ENCODE results near the gene VWC2. TPM values are rescaled to one million over a fixed set of nuclear protein-coding genes. Genes with fewer than 3 reads are reported as not detected.

Gene VWC2
- total RNA-seq, 1 experiment from 2014 or later = not detected

GRCh38 chr7:49789736-49790135, 16.3 kb downstream of the VWC2 start:
- no peaks in the 10 kb centered on the region for H3K9me3 ChIP-seq
- H3K4me3 ChIP-seq (ENCODE audit: low read depth, low read length) = no peak overlapping the region
- H3K4me1 ChIP-seq = no peaks in the 10 kb centered on the region
- Mint-ChIP-seq H3K27ac (ENCODE audit: unreplicated experiment) (no peak overlapping the region), H3K27me3 (ENCODE audit: insufficient read depth, unreplicated experiment) (peaks cover 6% of the 10 kb centered on the region), H3K4me1 (ENCODE audit: low read depth, unreplicated experiment) (no peaks in the 10 kb centered on the region), H3K36me3 (ENCODE audit: insufficient read depth, unreplicated experiment) (no peaks in the 10 kb centered on the region), H3K9me3 (ENCODE audit: unreplicated experiment) (peaks cover 17% of the 10 kb centered on the region), H3K4me3 (ENCODE audit: unreplicated experiment) (no peak overlapping the region)
- intact Hi-C loops (cut with micrococcal nuclease; ENCODE audit: unreplicated experiment) = loop anchor here (2.0 to 10.0 kb wide), 2 partner anchors 63 to 695 kb away; no protein-coding TSS in a partner anchor
- POLR2A ChIA-PET = no interaction called here
- no peak for TF ChIP-seq CTCF (IDR thresholded peaks at IDR 0.05; ENCODE audit: insufficient read depth in 1 of 2, low read depth in 1 of 2, low read length in 1 of 2, severe bottlenecking in 1 of 2, unreplicated experiment in 1 of 2)
- H3K36me3 ChIP-seq (ENCODE audit: control insufficient read depth, insufficient read depth, low read length) = no peaks in the 10 kb centered on the region
- no TSS peak for BruUV-seq (replicated peaks)
- DNase-seq = no peak
- CTCF ChIA-PET = interaction anchor here (0.6 kb wide), 1 partner anchor 158 kb away, joined by 3 read pairs; no protein-coding TSS in a partner anchor
- no peaks in the 10 kb centered on the region; the same call in 1 of the 2 replicates for H3K27me3 ChIP-seq (replicated peaks; ENCODE audit: control insufficient read depth, insufficient read depth, low read length)

- no peaks in the 10 kb centered on the region; the same call in 1 of the 2 replicates for H3K27me3 ChIP-seq (replicated peaks; ENCODE audit: control insufficient read depth, insufficient read depth, low read length)
- Mint-ChIP-seq H3K27me3 (ENCODE audit: insufficient read depth, unreplicated experiment) (peaks cover 7% of the 10 kb centered on the region), H3K9me3 (ENCODE audit: unreplicated experiment) (peaks cover 17% of the 10 kb centered on the region), H3K4me3 (ENCODE audit: unreplicated experiment) (no peak overlapping the region), H3K4me1 (ENCODE audit: low read depth, unreplicated experiment) (no peaks in the 10 kb centered on the region), H3K36me3 (ENCODE audit: insufficient read depth, unreplicated experiment) (no peaks in the 10 kb centered on the region), H3K27ac (ENCODE audit: unreplicated experiment) (no peak overlapping the region)
- no peak for TF ChIP-seq CTCF (IDR thresholded peaks at IDR 0.05; ENCODE audit: insufficient read depth in 1 of 2, low read depth in 1 of 2, low read length in 1 of 2, severe bottlenecking in 1 of 2, unreplicated experiment in 1 of 2)
- BruUV-seq (replicated peaks) = no TSS peak
- no peak overlapping the region for H3K4me3 ChIP-seq (ENCODE audit: low read depth, low read length)
- no peaks in the 10 kb centered on the region for H3K36me3 ChIP-seq (ENCODE audit: control insufficient read depth, insufficient read depth, low read length)
- H3K4me1 ChIP-seq = no peaks in the 10 kb centered on the region
- ChIA-PET CTCF (interaction anchor here (0.6 kb wide), 1 partner anchor 159 kb away, joined by 3 read pairs; no protein-coding TSS in a partner anchor), POLR2A (no interaction called here)
- DNase-seq = no peak
- H3K9me3 ChIP-seq = no peaks in the 10 kb centered on the region
- intact Hi-C loops (cut with micrococcal nuclease; ENCODE audit: unreplicated experiment) = loop anchor here (2.0 to 10.0 kb wide), 2 partner anchors 63 to 695 kb away; no protein-coding TSS in a partner anchor
These were observed 16.8 kb downstream of the VWC2 start for GRCh38 chr7:49790209-49790608.

- H3K4me1 Mint-ChIP-seq (ENCODE audit: low read depth, unreplicated experiment) = no peaks in the 10 kb centered on the region
- no peaks in the 10 kb centered on the region for H3K36me3 Mint-ChIP-seq (ENCODE audit: insufficient read depth, unreplicated experiment)
- no peak overlapping the region for H3K27ac Mint-ChIP-seq (ENCODE audit: unreplicated experiment)
- Histone ChIP-seq H3K4me3 (ENCODE audit: low read depth, low read length) (no peak overlapping the region), H3K4me1 (no peaks in the 10 kb centered on the region), H3K9me3 (no peaks in the 10 kb centered on the region), H3K27me3 (replicated peaks; ENCODE audit: control insufficient read depth, insufficient read depth, low read length) (no peaks in the 10 kb centered on the region; the same call in 1 of the 2 replicates), H3K36me3 (ENCODE audit: control insufficient read depth, insufficient read depth, low read length) (no peaks in the 10 kb centered on the region)
- BruUV-seq (replicated peaks) = no TSS peak
- peaks cover 17% of the 10 kb centered on the region for H3K9me3 Mint-ChIP-seq (ENCODE audit: unreplicated experiment)
- ChIA-PET POLR2A (no interaction called here), CTCF (interaction anchor here (0.7 to 0.9 kb wide), 2 partner anchors 15 to 790 kb away, joined by 3 read pairs; no protein-coding TSS in a partner anchor)
- peaks cover 9% of the 10 kb centered on the region for H3K27me3 Mint-ChIP-seq (ENCODE audit: insufficient read depth, unreplicated experiment)
- peak in 1 of 2 experiments; percentile 38 for DNase-seq
- H3K4me3 Mint-ChIP-seq (ENCODE audit: unreplicated experiment) = no peak overlapping the region
- intact Hi-C loops (cut with micrococcal nuclease; ENCODE audit: unreplicated experiment) = loop anchor here (1.0 to 10.0 kb wide), 4 partner anchors 62 to 790 kb away; no protein-coding TSS in a partner anchor
- peak; percentile 44 to 55 for TF ChIP-seq CTCF (IDR thresholded peaks at IDR 0.05; ENCODE audit: insufficient read depth in 1 of 2, low read depth in 1 of 2, low read length in 1 of 2, severe bottlenecking in 1 of 2, unreplicated experiment in 1 of 2)
These were observed 17.8 kb downstream of the VWC2 start for GRCh38 chr7:49791088-49791741.
